H1 (cell line): ENCODE data around the gene AIFM3. TPM values are rescaled to one million over a fixed set of nuclear protein-coding genes. Genes with fewer than 3 reads are reported as not detected.
A peak's percentile ranks its signal among the peaks of the same experiment; 100 is the strongest.

ENCODE experiments used
- CTCF ChIA-PET: fragments of 300-600 bp; sonication (Branson Sonifier 250); formaldehyde crosslinking; loops from one replicate; lab custom pipeline; 2021; ENCODE audit not compliant: partially characterized antibody; lab: Charles Lee
- POLR2A ChIA-PET: fragments of 300-600 bp; sonication (Branson Sonifier 250); formaldehyde crosslinking; loops from one replicate; lab custom pipeline; 2021; ENCODE audit warnings: inconsistent platforms; ENCODE audit not compliant: partially characterized antibody; lab: Charles Lee
- DNase-seq, 2 experiments: peaks; one replicate each; pipeline versions ENCODE4 v3.0.0 to v3.0.0-alpha.2; 2010 to 2022; ENCODE audit warnings: low spot score in 2 of 2, low read depth in 1 of 2, mixed read lengths in 1 of 2
- FAIRE-seq: peaks from 2 replicates; lab custom pipeline; 2011; peaks lifted over from hg19 to GRCh38; lab: Jason Lieb, UNC
- H2AFZ ChIP-seq: 2 replicates; pipeline ENCODE4 v1.8.1; 2012; ENCODE audit warnings: low read length, inconsistent platforms
- H2AK5ac ChIP-seq: 2 replicates; pipeline ENCODE4 v1.6.1; 2013; ENCODE audit warnings: low read depth, low read length
- H2BK120ac ChIP-seq: replicated peaks from 2 replicates; pipeline ENCODE3; 2013; ENCODE audit warnings: low read depth, low read length, inconsistent platforms
- H2BK12ac ChIP-seq: 2 replicates; pipeline ENCODE4 v1.6.1; 2013; ENCODE audit warnings: low read depth, low read length
- H2BK15ac ChIP-seq: 2 replicates; pipeline ENCODE4 v1.6.1; 2013; ENCODE audit warnings: low read length
- H2BK20ac ChIP-seq: 2 replicates; pipeline ENCODE4 v1.6.1; 2013; ENCODE audit warnings: low read length
- H2BK5ac ChIP-seq: 2 replicates; pipeline ENCODE4 v1.6.1; 2013; ENCODE audit warnings: low read depth, low read length
- H3K14ac ChIP-seq: 2 replicates; pipeline ENCODE4 v1.6.1; 2013; ENCODE audit warnings: inconsistent platforms; ENCODE audit not compliant: insufficient read length
- H3K18ac ChIP-seq: 2 replicates; pipeline ENCODE4 v1.6.1; 2013; ENCODE audit warnings: low read length; ENCODE audit errors: extremely low read depth
- H3K23ac ChIP-seq: 2 replicates; pipeline ENCODE4 v1.6.1; 2013; ENCODE audit warnings: inconsistent platforms; ENCODE audit not compliant: insufficient read length
- H3K23me2 ChIP-seq: 2 replicates; pipeline ENCODE4 v1.6.1; 2013; ENCODE audit warnings: low read depth, low read length
- H3K27ac ChIP-seq: 2 replicates; pipeline ENCODE4 v1.6.1; 2011; ENCODE audit warnings: low read depth, low read length, inconsistent platforms
- H3K27me3 ChIP-seq, 4 experiments: replicated peaks in 1 of 4; 1 replicate in 1 of 4; 2 replicates in 3 of 4; pipeline versions ENCODE4 v1.6.1 to v1.8.1; 2011 to 2013; ENCODE audit warnings: low read length in 3 of 4, mild to moderate bottlenecking in 3 of 4, inconsistent platforms in 2 of 4, mixed read lengths in 2 of 4, moderate library complexity in 1 of 4; ENCODE audit not compliant: control insufficient read depth in 3 of 4, insufficient read depth in 3 of 4; ENCODE audit errors: extremely low read depth in 1 of 4
- H3K36me3 ChIP-seq, 4 experiments: 2 replicates each; pipeline versions ENCODE4 v1.6.1 to v1.8.1; 2011 to 2013; ENCODE audit warnings: mild to moderate bottlenecking in 4 of 4, low read length in 3 of 4, moderate library complexity in 2 of 4, control low read depth in 1 of 4, inconsistent platforms in 1 of 4; ENCODE audit not compliant: insufficient read depth in 4 of 4, control insufficient read depth in 2 of 4
- H3K4ac ChIP-seq: replicated peaks from 2 replicates; pipeline ENCODE3; 2013; ENCODE audit warnings: low read length, low read depth, mixed read lengths, inconsistent platforms; ENCODE audit not compliant: insufficient read length
- H3K4me1 ChIP-seq, 4 experiments: replicated peaks in 1 of 4; 1 replicate in 1 of 4; 2 replicates in 3 of 4; pipeline versions ENCODE4 v1.6.1 to v1.8.1; 2011 to 2013; ENCODE audit warnings: low read length in 3 of 4, inconsistent platforms in 2 of 4, mixed read lengths in 1 of 4; ENCODE audit not compliant: insufficient read depth in 4 of 4, control insufficient read depth in 3 of 4
- H3K4me2 ChIP-seq, 2 experiments: 2 replicates each; pipeline versions ENCODE4 v1.6.1 to v1.8.1; 2011 to 2013; ENCODE audit warnings: low read depth in 2 of 2, low read length in 2 of 2, control low read depth in 1 of 2, inconsistent platforms in 1 of 2, mild to moderate bottlenecking in 1 of 2; ENCODE audit not compliant: insufficient read depth in 1 of 2
- H3K4me3 ChIP-seq, 4 experiments: fragments of 200-600, 300-600 bp in 1 of 4; sonication (generic), shearing (Covaris generic), sonication (Bioruptor Twin) in 1 of 4; 2 replicates each; pipeline versions ENCODE4 v1.5.1 to v1.8.1; 2011 to 2016; ENCODE audit warnings: low read length in 4 of 4, low read depth in 3 of 4, control low read depth in 2 of 4, inconsistent platforms in 2 of 4, mild to moderate bottlenecking in 2 of 4, mixed read lengths in 1 of 4, moderate library complexity in 1 of 4; ENCODE audit not compliant: insufficient read depth in 2 of 4; ENCODE audit errors: extremely low read depth in 1 of 4
- H3K56ac ChIP-seq: replicated peaks from 2 replicates; pipeline ENCODE3; 2013; ENCODE audit warnings: low read depth, mild to moderate bottlenecking, mixed read lengths, low read length, inconsistent platforms; ENCODE audit not compliant: insufficient read length
- H3K79me1 ChIP-seq: 2 replicates; pipeline ENCODE4 v1.6.1; 2013; ENCODE audit warnings: low read depth, low read length, control low read depth
- H3K79me2 ChIP-seq, 2 experiments: 2 replicates each; pipeline versions ENCODE4 v1.6.1 to v1.8.1; 2012 to 2013; ENCODE audit warnings: low read length in 2 of 2, mild to moderate bottlenecking in 2 of 2, inconsistent platforms in 1 of 2; ENCODE audit not compliant: insufficient read depth in 2 of 2, control insufficient read depth in 1 of 2
- H3K9ac ChIP-seq, 4 experiments: replicated peaks in 1 of 4; 1 replicate in 1 of 4; 2 replicates in 3 of 4; pipeline versions ENCODE4 v1.6.1 to v1.8.1; 2011 to 2013; ENCODE audit warnings: low read depth in 3 of 4, low read length in 3 of 4, control low read depth in 2 of 4, mild to moderate bottlenecking in 2 of 4, moderate library complexity in 2 of 4, inconsistent platforms in 1 of 4; ENCODE audit errors: extremely low read depth in 1 of 4
- H3K9me3 ChIP-seq, 2 experiments: 2 replicates each; pipeline versions ENCODE4 v1.6.1 to v1.8.1; 2012 to 2013; ENCODE audit warnings: mild to moderate bottlenecking in 2 of 2, moderate library complexity in 2 of 2, control low read depth in 1 of 2, inconsistent platforms in 1 of 2, low read depth in 1 of 2, low read length in 1 of 2, mixed read lengths in 1 of 2; ENCODE audit not compliant: insufficient read depth in 2 of 2
- H4K20me1 ChIP-seq, 2 experiments: replicated peaks in 1 of 2; 2 replicates each; pipeline versions ENCODE3 to v1.8.1; 2011 to 2013; ENCODE audit warnings: inconsistent platforms in 2 of 2, low read length in 2 of 2, mild to moderate bottlenecking in 1 of 2; ENCODE audit not compliant: insufficient read depth in 2 of 2, control insufficient read depth in 1 of 2
- H4K5ac ChIP-seq: 2 replicates; pipeline ENCODE4 v1.6.1; 2013; ENCODE audit warnings: low read length, low read depth, mixed read lengths, inconsistent platforms; ENCODE audit not compliant: insufficient read length
- H4K8ac ChIP-seq: 2 replicates; pipeline ENCODE4 v1.8.0; 2013; ENCODE audit warnings: mild to moderate bottlenecking, moderate library complexity, low read length, inconsistent platforms; ENCODE audit not compliant: insufficient read depth; ENCODE audit errors: extremely low read depth
- H4K91ac ChIP-seq: replicated peaks from 2 replicates; pipeline ENCODE3; 2013; ENCODE audit warnings: low read length, mixed read lengths, inconsistent platforms; ENCODE audit not compliant: insufficient read length
- ASH2L ChIP-seq: fragments of 200-600, 300-600 bp; sonication (generic); IDR thresholded peaks from one replicate; pipeline ENCODE4 v1.7.1; 2017; ENCODE audit warnings: low read length
- CBX5 ChIP-seq: fragments of 300-800, 300-1000 bp; sonication (generic); IDR thresholded peaks from 2 replicates; pipeline ENCODE4 v1.7.1; 2016; ENCODE audit warnings: antibody characterized with exemption, low read length, low read depth
- EP300 ChIP-seq, 2 experiments: IDR thresholded peaks; 1 replicate in 1 of 2; 2 replicates in 1 of 2; pipeline ENCODE4 v1.6.1; 2011 to 2012; ENCODE audit warnings: low read depth in 2 of 2, low read length in 2 of 2, mild to moderate bottlenecking in 2 of 2, borderline replicate concordance in 1 of 2, inconsistent platforms in 1 of 2, moderate library complexity in 1 of 2
- FOSL1 ChIP-seq: IDR thresholded peaks from 2 replicates; pipeline ENCODE4 v1.6.1; 2011; ENCODE audit warnings: mild to moderate bottlenecking, low read depth, low read length, moderate library complexity; ENCODE audit not compliant: insufficient read depth
- JUND ChIP-seq: IDR thresholded peaks from 2 replicates; pipeline ENCODE4 v1.6.1; 2011; ENCODE audit warnings: mild to moderate bottlenecking, improper control_type of control experiment, low read length
- TEAD4 ChIP-seq: IDR thresholded peaks from 2 replicates; pipeline ENCODE4 v1.6.1; 2012; ENCODE audit warnings: low read depth, low read length, inconsistent platforms, mixed read lengths
- WGBS, 2 experiments: shearing (Covaris generic) in 1 of 2; methylation state at CpG; one replicate each; pipeline versions ENCODE4 v1.1.6 to v1.1.7; 2013 to 2015; ENCODE audit warnings: low lambda C conversion rate in 2 of 2, mixed read lengths in 2 of 2, inconsistent platforms in 1 of 2, low coverage in 1 of 2, missing lambda C conversion rate in 1 of 2; ENCODE audit not compliant: insufficient replicate concordance in 2 of 2, insufficient coverage in 1 of 2, insufficient read length in 1 of 2; ENCODE audit errors: extremely low coverage in 1 of 2, missing lambda C conversion rate in 1 of 2; 5-methylcytosine and 5-hydroxymethylcytosine counted together
- polyA plus RNA-seq, 7 experiments: library from polyadenylated mRNA; depleted of rRNA in 3 of 7; stranded (reverse) in 5 of 7; unstranded in 2 of 7; fragments of >200 nt in 5 of 7; fragments of 200-250 nt in 2 of 7; gene quantifications; 1 replicate in 5 of 7; 2 replicates in 1 of 7; 4 replicates in 1 of 7; pipeline versions ENCODE4 v1.2.1 to v1.2.3, GENCODE V29; 2011 to 2013; ENCODE audit warnings: missing spikeins in 2 of 7, mixed read lengths in 2 of 7
- total RNA-seq: library from RNA; stranded (reverse); fragmentation: NEBNext Ultra II Directional; extraction: Animal tissue kit (Norgen Biotek cat#: 25700); gene quantifications from 2 replicates; pipeline ENCODE4 v1.2.1, GENCODE V29; 2021

Gene AIFM3
- total and polyA plus RNA-seq, 2 of the 8 experiments (the other 6 are each of a cell fraction or from before 2014, with no cell fraction given) = 0.86 to 1.4 TPM

- Histone ChIP-seq H3K27ac (no peak overlapping the region), H3K9ac (peak overlapping the region in 1 of 4 experiments; percentile 15; a peak in 1 of 7 replicates), H3K79me1 (no peaks in the 10 kb centered on the region), H2BK120ac (no peak overlapping the region), H3K36me3 (no peaks in the 10 kb centered on the region), H4K91ac (no peak overlapping the region), H3K9me3 (peaks cover 11 to 17% of the 10 kb centered on the region in 2 experiments), H3K4me2 (peak overlapping the region; percentile 63 to 92; a peak in 1 of 4 replicates), H3K79me2 (no peaks in the 10 kb centered on the region), H2BK5ac (no peak overlapping the region), H2AFZ (no peak overlapping the region), H4K20me1 (peaks cover under 1 to 1% of the 10 kb centered on the region in 2 experiments), H2BK15ac (no peak overlapping the region), H3K14ac (no peak overlapping the region), H3K23ac (no peak overlapping the region), H3K27me3 (peaks cover 0 to 14% (median 7%) of the 10 kb centered on the region in 4 experiments; a peak in 5 of 7 replicates), H2BK20ac (no peak overlapping the region), H3K18ac (no peak overlapping the region), H3K56ac (no peak overlapping the region), H2BK12ac (no peak overlapping the region), H4K8ac (no peak overlapping the region; the same call in none of the 2 replicates), H3K4me3 (no peak overlapping the region), H2AK5ac (peak overlapping the region; percentile 8), H3K23me2 (peaks cover 8% of the 10 kb centered on the region), H3K4ac (no peak overlapping the region), H3K4me1 (peaks cover 5 to 25% (median 8%) of the 10 kb centered on the region in 4 experiments; a peak in 6 of 7 replicates), H4K5ac (no peak overlapping the region)
- DNase-seq = no peak
- POLR2A ChIA-PET = interaction anchor here (1.9 to 4.6 kb wide), 2 partner anchors 18 to 22 kb away, joined by 6 to 45 read pairs; partner anchors contain the start of gene THAP7
- no peak for FAIRE-seq
- WGBS, 2 experiments = 91% methylated on average over 4 of the region's 4 CpGs; no CpG with 5 or more reads in 1 of the 2 experiments
- CTCF ChIA-PET = interaction anchor here (0.7 to 2.5 kb wide), 5 partner anchors 8 to 204 kb away, joined by 3 to 10 read pairs (median 3); partner anchors contain the start of gene THAP7
- TF ChIP-seq FOSL1 (no peak), JUND (no peak), EP300 (IDR thresholded peaks at IDR 0.05; ENCODE audit: borderline replicate concordance in 1 of 2, low read depth in 2 of 2, low read length in 2 of 2) (no peak), ASH2L (no peak), CBX5 (no peak), TEAD4 (no peak)
Observed at GRCh38 chr22:20980523-20980922, 13.5 kb downstream of the AIFM3 start.
